ENCODE measurements around the gene TTLL6.

The TTLL6 gene

GRCh38 chr17:48816774-48817590 is at the start of gene TTLL6:
TTLL6 (minus strand) TSS chr17:48817229; CDS start chr17:48817072, 157 bp downstream.
- peak; percentile 83 for DNase-seq (ENCODE audit: low read depth, low spot score)
- H3K9me3 ChIP-seq (ENCODE audit: insufficient read depth, low read length): no peaks in the 10 kb centered on the region
- TF ChIP-seq SUZ12 (IDR thresholded peaks at IDR 0.05; ENCODE audit: extremely low read depth, insufficient read depth, insufficient read length) (no peak), YY1 (IDR thresholded peaks at IDR 0.05; ENCODE audit: insufficient read depth, insufficient read length) (no peak), ZNF274 (IDR thresholded peaks at IDR 0.05; ENCODE audit: low read depth, low read length) (no peak)
- H3K4me1 ChIP-seq (ENCODE audit: insufficient read depth, insufficient read length): peaks cover 7% of the 10 kb centered on the region
- peak within 1 kb of the TSS; percentile 74 for H3K9ac ChIP-seq (ENCODE audit: insufficient read length, low read depth)
- peaks cover 23% of the 10 kb centered on the region for H3K27me3 ChIP-seq (ENCODE audit: insufficient read depth, insufficient read length)
- H3K36me3 ChIP-seq (ENCODE audit: insufficient read depth, insufficient read length, low read length): no peaks in the 10 kb centered on the region
- H3K4me3 ChIP-seq (ENCODE audit: insufficient read length, low read depth): peak within 1 kb of the TSS; percentile 62

- H3K4me3 ChIP-seq (ENCODE audit: insufficient read length, low read depth): no peak overlapping the region
These were observed 43.4 kb upstream of the TTLL6 start for GRCh38 chr17:48860456-48860855.

GRCh38 chr17:48860034-48860433 is 43.0 kb upstream of the TTLL6 start:
- H3K9me3 ChIP-seq (ENCODE audit: insufficient read depth, low read length): no peaks in the 10 kb centered on the region
- no peak for DNase-seq (ENCODE audit: low read depth, low spot score)
- H3K36me3 ChIP-seq (ENCODE audit: insufficient read depth, insufficient read length, low read length): peaks cover 25% of the 10 kb centered on the region
- no peak for TF ChIP-seq ZNF274 (IDR thresholded peaks at IDR 0.05; ENCODE audit: low read depth, low read length)
- no peak for TF ChIP-seq YY1 (IDR thresholded peaks at IDR 0.05; ENCODE audit: insufficient read depth, insufficient read length)
- TF ChIP-seq SUZ12 (IDR thresholded peaks at IDR 0.05; ENCODE audit: extremely low read depth, insufficient read depth, insufficient read length): no peak
- no peaks in the 10 kb centered on the region for H3K4me1 ChIP-seq (ENCODE audit: insufficient read depth, insufficient read length)
- no peaks in the 10 kb centered on the region for H3K27me3 ChIP-seq (ENCODE audit: insufficient read depth, insufficient read length)
- H3K4me3 ChIP-seq (ENCODE audit: insufficient read length, low read depth): no peak overlapping the region
- H3K9ac ChIP-seq (ENCODE audit: insufficient read length, low read depth): no peak overlapping the region

More at GRCh38 chr17:48860456-48860855, 43.4 kb upstream of the TTLL6 start:
- Histone ChIP-seq H3K4me1 (ENCODE audit: insufficient read depth, insufficient read length) (no peaks in the 10 kb centered on the region), H3K9me3 (ENCODE audit: insufficient read depth, low read length) (no peaks in the 10 kb centered on the region), H3K36me3 (ENCODE audit: insufficient read depth, insufficient read length, low read length) (peaks cover 23% of the 10 kb centered on the region), H3K27me3 (ENCODE audit: insufficient read depth, insufficient read length) (no peaks in the 10 kb centered on the region), H3K9ac (ENCODE audit: insufficient read length, low read depth) (no peak overlapping the region)
- TF ChIP-seq ZNF274 (IDR thresholded peaks at IDR 0.05; ENCODE audit: low read depth, low read length) (no peak), SUZ12 (IDR thresholded peaks at IDR 0.05; ENCODE audit: extremely low read depth, insufficient read depth, insufficient read length) (no peak), YY1 (IDR thresholded peaks at IDR 0.05; ENCODE audit: insufficient read depth, insufficient read length) (no peak)
- no peak for DNase-seq (ENCODE audit: low read depth, low spot score)

- Histone ChIP-seq H3K27me3 (ENCODE audit: insufficient read depth, insufficient read length) (no peaks in the 10 kb centered on the region), H3K9me3 (ENCODE audit: insufficient read depth, low read length) (no peaks in the 10 kb centered on the region), H3K4me3 (ENCODE audit: insufficient read length, low read depth) (no peak overlapping the region), H3K9ac (ENCODE audit: insufficient read length, low read depth) (no peak overlapping the region), H3K36me3 (ENCODE audit: insufficient read depth, insufficient read length, low read length) (peaks cover 21% of the 10 kb centered on the region), H3K4me1 (ENCODE audit: insufficient read depth, insufficient read length) (no peaks in the 10 kb centered on the region)
- no peak for DNase-seq (ENCODE audit: low read depth, low spot score)
- no peak for TF ChIP-seq ZNF274 (IDR thresholded peaks at IDR 0.05; ENCODE audit: low read depth, low read length)
- no peak for TF ChIP-seq YY1 (IDR thresholded peaks at IDR 0.05; ENCODE audit: insufficient read depth, insufficient read length)
- TF ChIP-seq SUZ12 (IDR thresholded peaks at IDR 0.05; ENCODE audit: extremely low read depth, insufficient read depth, insufficient read length): no peak
These were observed 39.2 kb upstream of the TTLL6 start for GRCh38 chr17:48856122-48856821.

- no peaks in the 10 kb centered on the region for H3K27me3 ChIP-seq (ENCODE audit: insufficient read depth, insufficient read length)
- DNase-seq (ENCODE audit: low read depth, low spot score): no peak
- H3K36me3 ChIP-seq (ENCODE audit: insufficient read depth, insufficient read length, low read length): peaks cover 20% of the 10 kb centered on the region
- H3K9me3 ChIP-seq (ENCODE audit: insufficient read depth, low read length): no peaks in the 10 kb centered on the region
- TF ChIP-seq YY1 (IDR thresholded peaks at IDR 0.05; ENCODE audit: insufficient read depth, insufficient read length) (no peak), ZNF274 (IDR thresholded peaks at IDR 0.05; ENCODE audit: low read depth, low read length) (no peak), SUZ12 (IDR thresholded peaks at IDR 0.05; ENCODE audit: extremely low read depth, insufficient read depth, insufficient read length) (no peak)
- H3K9ac ChIP-seq (ENCODE audit: insufficient read length, low read depth): no peak overlapping the region
- H3K4me3 ChIP-seq (ENCODE audit: insufficient read length, low read depth): no peak overlapping the region
- no peaks in the 10 kb centered on the region for H3K4me1 ChIP-seq (ENCODE audit: insufficient read depth, insufficient read length)
These were observed 37.9 kb upstream of the TTLL6 start for GRCh38 chr17:48854774-48855476.

GRCh38 chr17:48850792-48851323 is 33.8 kb upstream of the TTLL6 start:
- DNase-seq (ENCODE audit: low read depth, low spot score): no peak
- Histone ChIP-seq H3K4me1 (ENCODE audit: insufficient read depth, insufficient read length) (no peaks in the 10 kb centered on the region), H3K9me3 (ENCODE audit: insufficient read depth, low read length) (no peaks in the 10 kb centered on the region), H3K36me3 (ENCODE audit: insufficient read depth, insufficient read length, low read length) (peaks cover 27% of the 10 kb centered on the region), H3K27me3 (ENCODE audit: insufficient read depth, insufficient read length) (no peaks in the 10 kb centered on the region), H3K9ac (ENCODE audit: insufficient read length, low read depth) (no peak overlapping the region), H3K4me3 (ENCODE audit: insufficient read length, low read depth) (no peak overlapping the region)
- TF ChIP-seq ZNF274 (IDR thresholded peaks at IDR 0.05; ENCODE audit: low read depth, low read length) (no peak), YY1 (IDR thresholded peaks at IDR 0.05; ENCODE audit: insufficient read depth, insufficient read length) (no peak), SUZ12 (IDR thresholded peaks at IDR 0.05; ENCODE audit: extremely low read depth, insufficient read depth, insufficient read length) (no peak)
